ELR (cell line): ENCODE results near the gene CYP26A1.
"Not testable (repeated sequence)": the region's sequence is repeated elsewhere in the genome, so short reads cannot be mapped to it uniquely, and the experiment has no call there.

Source experiments
- DNase-seq: peaks from one replicate; pipeline ENCODE4 v3.0.0-alpha.2; 2015; ENCODE audit warnings: low read depth

The CYP26A1 gene

GRCh38 chr10:93080350-93081046 is 6.8 kb downstream of the CYP26A1 start:
- DNase-seq: peak; percentile 64

- DNase-seq: no peak
Observed at GRCh38 chr10:93081318-93081717, 7.6 kb downstream of the CYP26A1 start.

GRCh38 chr10:93081834-93082233 is 8.1 kb downstream of the CYP26A1 start:
- DNase-seq: no peak

DNA sequence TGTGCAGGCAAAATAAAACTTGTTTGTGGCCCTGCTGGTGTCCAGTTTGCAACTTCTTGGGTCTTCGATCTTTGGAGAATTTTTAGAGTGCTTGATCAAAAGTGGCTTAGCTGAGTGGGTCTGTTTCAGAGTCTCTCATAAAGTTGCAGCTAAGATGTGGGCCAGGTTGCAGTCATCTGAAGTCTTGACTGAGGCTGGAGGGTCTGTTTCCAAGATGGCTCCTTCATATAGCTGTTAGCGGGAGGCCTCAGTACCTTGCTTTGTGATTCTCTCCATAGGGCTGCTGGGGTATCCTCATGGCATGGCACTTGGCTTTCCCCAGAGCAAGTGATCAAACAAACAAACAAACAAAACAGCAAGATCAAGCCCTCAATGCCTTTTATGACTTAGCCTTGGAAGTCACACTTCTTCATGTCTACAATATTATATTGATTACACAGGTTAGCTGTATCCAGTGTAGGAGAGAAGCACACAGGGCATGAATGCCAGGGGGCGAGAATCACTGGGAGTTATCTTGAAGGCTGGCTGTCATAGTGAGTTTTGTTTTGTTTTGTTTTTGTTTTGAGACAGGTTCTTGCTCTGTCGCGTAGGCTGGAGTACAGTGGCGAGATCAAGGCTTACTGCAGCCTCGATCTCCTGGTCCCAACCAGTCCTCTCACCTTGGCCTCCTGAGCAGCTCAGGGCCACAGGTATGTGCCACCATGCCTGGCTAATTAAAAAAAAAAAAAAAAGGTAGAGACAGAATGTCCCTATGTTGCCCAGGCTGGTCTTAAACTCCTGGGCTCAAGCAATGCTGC is 10.2 kb downstream of the CYP26A1 start:
- no peak for DNase-seq

DNA sequence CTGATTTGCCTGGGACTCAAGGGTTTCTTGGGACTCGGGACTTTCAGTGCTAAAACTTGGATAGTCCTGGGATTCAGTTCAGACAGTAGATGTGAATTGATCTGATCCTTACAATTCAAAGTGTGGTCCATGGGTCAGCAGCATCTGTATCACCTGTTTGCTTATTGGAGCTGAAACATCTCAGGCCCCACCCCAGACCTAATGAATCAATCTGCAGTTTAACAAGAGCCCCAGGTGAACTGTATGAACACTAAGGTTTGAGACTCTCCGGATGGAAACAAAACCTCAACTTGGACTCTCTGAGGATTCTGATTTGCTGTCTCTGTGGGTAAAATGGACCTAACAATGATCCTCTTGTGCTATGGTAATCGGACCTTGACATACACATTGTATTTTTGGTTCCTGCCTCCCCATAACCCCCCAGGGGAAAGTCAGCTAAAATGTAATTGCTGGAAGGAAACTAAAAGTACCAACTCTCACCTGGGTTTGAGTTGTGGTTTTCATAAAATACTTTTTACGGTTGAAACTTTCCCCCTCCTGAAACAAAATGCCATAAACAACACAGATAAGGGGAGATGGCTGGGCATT is 11.7 kb downstream of the CYP26A1 start:
- DNase-seq: no peak

GRCh38 chr10:93086289-93086688 is 12.6 kb downstream of the CYP26A1 start:
- no peak for DNase-seq

- no peak for DNase-seq
Observed at GRCh38 chr10:93087846-93088245, 14.2 kb downstream of the CYP26A1 start.

DNA sequence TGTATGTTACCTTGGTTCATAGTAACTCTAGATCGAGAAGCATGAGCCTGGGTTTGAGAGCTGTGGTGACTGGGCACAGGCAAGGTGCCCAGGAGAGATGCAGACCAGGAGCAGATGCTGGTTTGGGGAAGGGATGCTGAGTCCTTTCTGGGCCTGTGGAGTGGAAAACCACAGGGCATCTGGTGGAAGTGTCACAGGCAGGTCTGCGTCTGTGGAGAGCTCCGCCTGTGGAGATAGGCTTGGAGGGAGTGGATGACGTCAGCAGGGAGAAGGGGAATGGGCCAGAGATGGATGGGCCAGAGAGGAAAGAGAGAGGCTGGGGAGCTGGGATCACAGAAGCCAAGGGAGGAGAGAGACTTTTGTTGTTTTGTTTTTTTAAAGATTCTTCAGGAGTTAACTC is 14.8 kb downstream of the CYP26A1 start:
- DNase-seq: no peak

GRCh38 chr10:93090619-93091018 is 16.9 kb downstream of the CYP26A1 start:
- DNase-seq: no peak

GRCh38 chr10:93091960-93092359 is 18.3 kb downstream of the CYP26A1 start:
- DNase-seq: no peak

DNA sequence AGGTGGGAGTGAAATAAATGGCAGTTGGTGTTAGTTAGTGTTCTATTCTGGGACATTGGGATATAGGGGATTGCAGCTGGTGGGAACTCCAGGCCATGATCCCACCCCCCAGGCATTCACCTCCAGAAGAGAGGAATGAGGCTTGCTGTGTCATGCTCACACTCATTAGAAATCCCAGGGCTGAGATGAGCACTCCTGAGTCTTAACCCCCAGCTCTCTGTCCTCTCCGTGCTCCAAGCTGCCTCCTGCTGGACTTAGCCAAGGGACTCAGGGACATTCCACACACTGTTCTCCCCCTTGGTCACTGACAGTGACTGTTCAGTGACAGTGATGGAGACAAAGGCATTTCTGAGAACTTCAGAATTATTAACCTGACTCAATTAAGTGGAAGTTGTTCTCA is 21.5 kb downstream of the CYP26A1 start:
- DNase-seq: no peak

DNA sequence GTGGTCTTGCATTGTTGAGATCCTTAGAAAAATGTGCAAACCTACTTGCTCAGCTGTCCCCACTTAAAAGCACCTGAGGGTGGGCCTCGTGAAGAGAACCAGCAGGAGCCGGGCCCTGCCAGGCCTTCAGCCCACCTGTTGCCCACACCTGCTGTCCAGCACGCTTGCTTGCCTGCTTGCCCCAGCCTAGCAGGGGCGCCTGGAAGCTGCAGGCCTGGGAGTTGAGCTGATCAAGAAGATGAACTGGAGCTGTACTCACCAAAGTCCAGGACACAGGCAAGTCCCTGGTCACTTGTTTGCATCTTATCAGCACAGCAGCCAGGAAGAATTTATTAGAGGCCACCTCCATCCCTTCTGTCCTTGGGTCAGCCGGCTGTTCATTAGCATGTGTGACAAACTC is 23.2 kb downstream of the CYP26A1 start:
- no peak for DNase-seq

DNA sequence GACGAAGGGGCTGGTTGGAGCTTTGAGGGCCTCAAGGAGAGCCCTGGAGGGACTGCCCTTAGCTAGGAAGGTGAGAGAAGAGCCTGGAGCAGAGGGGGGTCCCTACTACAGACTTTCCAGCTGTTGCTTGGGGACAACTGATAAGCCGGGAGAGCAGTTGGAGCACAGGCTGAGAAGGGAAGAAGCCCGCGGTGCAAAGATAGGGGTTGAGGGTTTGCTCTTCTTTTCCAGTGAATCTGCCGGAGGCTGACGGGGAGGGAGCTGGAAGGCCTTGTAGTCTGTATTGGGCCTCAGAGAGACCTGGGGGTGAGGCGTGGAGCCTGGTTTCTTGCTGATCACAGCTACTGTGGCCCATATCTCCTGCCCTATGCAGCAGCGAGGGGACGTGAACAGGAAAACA is 23.7 kb downstream of the CYP26A1 start:
- no peak for DNase-seq

GRCh38 chr10:93098816-93099215 is 25.1 kb downstream of the CYP26A1 start:
- no peak for DNase-seq

DNA sequence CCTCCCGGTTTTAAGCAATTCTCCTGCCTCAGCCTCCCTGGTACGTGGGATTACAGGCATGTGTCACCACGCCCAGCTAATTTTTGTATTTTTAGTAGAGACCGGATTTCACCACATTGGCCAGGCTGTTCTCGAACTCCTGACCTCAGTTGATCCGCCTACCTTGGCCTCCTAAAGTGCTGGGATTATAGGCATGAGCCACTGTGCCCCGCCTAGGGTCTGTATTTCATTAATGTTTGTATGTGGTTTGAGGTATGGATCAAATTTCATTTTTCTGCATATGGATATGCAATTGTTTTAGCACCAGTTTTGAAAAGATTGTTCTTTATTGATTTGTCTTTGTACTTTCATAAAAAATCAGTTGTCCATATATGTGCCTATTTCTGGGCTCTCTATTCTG is 26.0 kb downstream of the CYP26A1 start:
- no peak for DNase-seq

GRCh38 chr10:93101148-93101547 is 27.5 kb downstream of the CYP26A1 start:
- not testable (repeated sequence) for DNase-seq

DNA sequence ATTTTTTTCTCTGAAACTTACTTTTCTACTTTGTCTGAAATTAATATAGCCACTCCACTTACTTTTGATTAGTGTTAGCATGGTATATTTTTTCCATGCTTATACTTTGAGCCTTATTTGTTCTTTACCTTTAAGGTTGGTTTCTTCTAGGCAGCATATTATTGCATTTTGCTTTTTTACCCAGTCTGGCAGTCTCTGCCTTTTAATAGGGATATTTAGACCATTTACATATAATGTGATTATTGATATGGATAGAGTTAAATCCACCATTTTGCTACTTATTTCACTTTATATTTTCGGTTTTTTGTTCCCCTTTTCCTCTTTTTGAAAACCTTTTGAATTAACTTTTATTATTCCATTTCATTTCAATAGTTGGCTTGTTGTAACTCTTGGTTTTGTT is 30.3 kb downstream of the CYP26A1 start:
- DNase-seq: no peak

DNA sequence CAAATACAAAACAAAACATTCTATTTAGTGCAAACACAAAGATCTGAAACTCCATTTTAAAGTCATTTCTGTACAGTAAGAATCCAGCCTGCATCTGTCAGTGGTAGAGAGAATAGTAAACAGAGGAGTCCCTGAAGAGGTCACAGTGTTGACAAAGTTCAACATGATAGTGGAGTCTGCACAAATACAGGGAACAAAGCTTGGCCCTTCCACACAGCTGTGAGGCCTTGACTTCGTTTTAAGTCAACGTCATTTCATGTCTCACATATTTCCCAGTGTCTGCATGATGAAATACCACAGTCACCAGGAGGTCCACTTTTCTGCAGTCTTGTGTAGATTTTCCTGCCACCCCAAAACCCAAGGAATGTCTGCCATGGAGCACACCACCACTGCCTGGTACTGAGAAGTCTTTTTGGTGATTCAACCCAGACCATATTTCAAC is 33.0 kb downstream of the CYP26A1 start:
- no peak for DNase-seq

DNA sequence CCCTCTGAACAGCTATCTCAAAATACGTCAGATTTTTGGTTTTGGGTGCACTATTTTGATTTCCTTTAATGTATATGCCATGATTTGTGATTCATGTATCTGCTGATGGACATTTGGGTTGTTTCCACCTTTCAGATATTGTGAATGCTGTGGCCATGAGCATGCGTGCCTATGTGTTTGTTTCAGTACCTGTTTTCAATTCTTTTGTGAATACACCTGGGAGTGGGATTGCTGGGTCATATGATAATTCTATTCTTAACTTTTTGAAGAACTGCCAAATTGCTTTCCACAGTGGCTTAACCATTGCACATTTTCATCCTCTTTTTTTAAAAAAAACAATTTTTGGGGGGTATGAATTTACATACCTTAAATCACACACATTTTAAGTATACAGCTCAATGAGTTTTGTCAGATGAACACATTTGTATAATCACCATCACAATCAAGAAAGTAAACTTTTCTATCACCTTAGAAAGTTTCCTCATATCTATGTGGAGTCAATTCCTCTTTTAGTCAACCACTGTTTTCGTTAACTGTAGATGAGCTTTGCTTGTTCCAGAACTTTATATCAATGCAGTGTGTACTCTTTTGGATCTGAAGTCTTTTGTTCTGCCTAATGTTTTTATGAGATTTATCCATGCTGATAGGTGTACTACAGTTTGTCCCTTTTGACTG is 36.9 kb downstream of the CYP26A1 start:
- no peak for DNase-seq

- no peak for DNase-seq
Observed at GRCh38 chr10:93113042-93113441, 39.3 kb downstream of the CYP26A1 start.

DNA sequence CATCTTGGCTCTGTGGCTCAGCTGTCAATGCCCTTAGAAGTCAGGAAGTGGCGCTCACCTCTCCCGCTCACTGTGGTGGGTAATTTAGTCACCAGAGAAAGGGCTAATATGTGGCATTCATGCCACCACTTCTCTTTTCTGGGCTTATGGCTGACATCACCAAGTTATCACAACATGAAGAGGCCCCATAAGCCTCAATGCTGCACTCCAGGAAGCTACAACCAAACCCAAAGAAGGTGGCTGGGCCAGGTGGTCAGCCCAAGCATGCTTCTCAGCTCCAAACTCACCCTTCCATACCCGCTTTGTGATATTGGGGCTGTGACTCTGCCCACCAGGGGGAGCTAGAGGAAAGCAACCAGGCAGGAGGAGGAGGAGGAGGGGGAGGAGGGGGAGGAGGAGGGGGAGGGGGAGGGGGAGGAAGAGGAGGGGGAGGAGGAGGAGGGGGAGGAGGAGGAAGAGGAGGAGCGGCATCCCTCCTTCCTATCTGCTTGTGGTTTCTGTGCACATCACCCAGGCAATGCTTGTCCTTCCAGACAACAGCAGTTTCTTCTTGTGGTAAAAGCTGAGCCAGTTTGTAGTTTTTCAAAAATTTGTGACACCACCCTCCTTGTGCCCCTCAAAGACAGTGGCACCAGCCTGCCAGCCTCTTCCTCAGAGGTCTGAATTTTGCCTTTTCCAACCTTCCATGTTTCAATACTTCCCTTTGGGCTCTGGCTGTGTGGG is 42.1 kb downstream of the CYP26A1 start:
- DNase-seq: peak; percentile 71

GRCh38 chr10:93121311-93121710 is 47.6 kb downstream of the CYP26A1 start:
- DNase-seq: no peak
